BLaER1 treated with 17β-estradiol and CSF1 and Interleukin-3, amounts not matched to agents 10 nM and 100 nM (cell line): Measurements from ENCODE around the gene ZBTB44.

ENCODE experiments used
- H3K27ac ChIP-seq, 11 experiments: shearing (Covaris generic); formaldehyde crosslinking; 2 replicates each; pipeline ENCODE4 v1.8.1; 2022
- H3K27me3 ChIP-seq, 11 experiments: shearing (Covaris generic); formaldehyde crosslinking; 2 replicates each; pipeline ENCODE4 v1.8.1; 2022
- H3K36me3 ChIP-seq, 11 experiments: shearing (Covaris generic); formaldehyde crosslinking; 2 replicates each; pipeline ENCODE4 v1.8.1; 2022
- H3K4me1 ChIP-seq, 10 experiments: shearing (Covaris generic); formaldehyde crosslinking; 2 replicates each; pipeline ENCODE4 v1.8.1; 2022
- H3K4me2 ChIP-seq, 11 experiments: shearing (Covaris generic); formaldehyde crosslinking; 2 replicates each; pipeline ENCODE4 v1.8.1; 2022
- H3K4me3 ChIP-seq, 10 experiments: shearing (Covaris generic); formaldehyde crosslinking; 2 replicates each; pipeline ENCODE4 v1.8.1; 2022
- H3K9ac ChIP-seq, 11 experiments: shearing (Covaris generic); formaldehyde crosslinking; 2 replicates each; pipeline ENCODE4 v1.8.1; 2022
- H3K9me3 ChIP-seq, 11 experiments: shearing (Covaris generic); formaldehyde crosslinking; replicated peaks in 1 of 11; 2 replicates each; pipeline ENCODE4 v1.8.1; 2022
- H4K20me1 ChIP-seq, 11 experiments: shearing (Covaris generic); formaldehyde crosslinking; 2 replicates each; pipeline ENCODE4 v1.8.1; 2022
- Cebpa-rat ChIP-seq, 11 experiments: shearing (Covaris generic); IDR thresholded peaks; 2 replicates each; pipeline ENCODE4 v1.8.1; 2022

ZBTB44 gene

DNA sequence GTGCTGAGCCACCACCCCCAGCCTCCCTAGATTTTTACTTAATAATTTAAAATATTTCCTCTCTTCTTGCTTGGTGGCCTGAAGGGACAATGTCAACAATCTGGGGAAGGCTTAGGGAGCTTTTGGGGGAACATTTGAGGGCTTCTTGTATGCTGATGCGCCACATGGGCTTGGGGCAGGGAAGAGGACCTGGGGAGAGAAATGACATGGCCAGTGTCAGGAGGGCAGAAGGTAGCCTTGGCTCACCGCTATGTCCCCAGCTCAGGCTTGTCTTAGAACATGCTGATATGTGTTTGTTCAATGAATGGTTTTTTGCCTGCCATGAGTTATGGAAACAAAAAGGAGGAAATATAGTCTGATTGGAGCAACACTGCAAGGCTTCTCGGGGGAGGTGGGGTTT is 103.6 kb downstream of the ZBTB44 start:
- Histone ChIP-seq H3K36me3 (no peaks in the 10 kb centered on the region), H3K9me3 (no peaks in the 10 kb centered on the region)

DNA sequence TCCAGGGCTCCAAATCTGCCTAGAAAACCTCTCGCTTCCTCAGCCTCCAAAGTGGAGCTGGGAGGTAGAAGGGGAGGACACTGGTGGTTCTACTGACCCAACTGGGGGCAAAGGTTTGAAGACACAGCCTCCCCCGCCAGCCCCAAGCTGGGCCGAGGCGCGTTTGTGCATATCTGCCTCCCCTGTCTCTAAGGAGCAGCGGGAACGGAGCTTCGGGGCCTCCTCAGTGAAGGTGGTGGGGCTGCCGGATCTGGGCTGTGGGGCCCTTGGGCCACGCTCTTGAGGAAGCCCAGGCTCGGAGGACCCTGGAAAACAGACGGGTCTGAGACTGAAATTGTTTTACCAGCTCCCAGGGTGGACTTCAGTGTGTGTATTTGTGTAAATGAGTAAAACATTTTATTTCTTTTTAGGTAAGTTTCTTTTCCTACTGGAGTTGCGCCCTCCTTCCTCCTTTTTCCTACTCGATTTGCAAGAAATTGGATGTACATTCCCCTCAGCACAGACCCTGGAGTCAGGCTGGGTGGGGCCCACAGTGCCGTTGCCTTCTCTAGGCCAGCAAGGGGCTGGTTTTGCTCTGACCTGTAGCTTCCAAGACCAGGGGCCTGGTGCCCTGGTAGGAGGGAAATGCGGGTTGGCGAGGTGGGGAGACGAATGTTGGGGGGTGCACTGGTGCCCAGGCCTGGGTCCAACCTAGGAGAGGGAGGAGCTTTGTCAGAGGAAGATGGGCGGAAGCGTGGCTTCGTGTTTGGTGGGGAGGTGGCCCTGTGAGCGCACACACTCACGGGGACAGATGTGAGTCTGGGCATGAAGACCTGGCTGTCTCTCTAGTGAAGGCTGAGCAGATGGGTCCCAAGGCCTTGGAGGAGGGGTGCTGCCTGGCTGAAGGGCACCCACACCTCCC is 104.5 kb downstream of the ZBTB44 start:
- no peak overlapping the region for H3K27ac ChIP-seq
- peaks cover 0 to 3% (median 0%) of the 10 kb centered on the region in 11 experiments; a peak in 2 of 22 replicates for H4K20me1 ChIP-seq
- no peak overlapping the region for H3K4me2 ChIP-seq
- H3K36me3 ChIP-seq, result no peaks in the 10 kb centered on the region
- H3K9me3 ChIP-seq, result no peaks in the 10 kb centered on the region
- H3K9ac ChIP-seq, result peak overlapping the region in 1 of 11 experiments; percentile 24; a peak in 1 of 22 replicates
- no peak overlapping the region for H3K4me3 ChIP-seq
- H3K27me3 ChIP-seq, result no peaks in the 10 kb centered on the region
- TF ChIP-seq Cebpa-rat (IDR thresholded peaks at IDR 0.05), result no peak
- H3K4me1 ChIP-seq, result no peaks in the 10 kb centered on the region

More for the DNA sequence above, 103.6 kb downstream of the ZBTB44 start:
- no peaks in the 10 kb centered on the region for H3K27me3 ChIP-seq
- peaks cover 0 to 8% (median 0%) of the 10 kb centered on the region in 11 experiments; a peak in 2 of 22 replicates for H4K20me1 ChIP-seq
- no peak overlapping the region for H3K4me2 ChIP-seq
- no peaks in the 10 kb centered on the region for H3K4me1 ChIP-seq
- H3K4me3 ChIP-seq, result no peak overlapping the region
- TF ChIP-seq Cebpa-rat (IDR thresholded peaks at IDR 0.05), result no peak
- H3K9ac ChIP-seq, result no peak overlapping the region
- no peak overlapping the region for H3K27ac ChIP-seq

GRCh38 chr11:130209128-130209932 is 105.4 kb downstream of the ZBTB44 start:
- TF ChIP-seq Cebpa-rat (IDR thresholded peaks at IDR 0.05), result no peak
- Histone ChIP-seq H3K4me2 (no peak overlapping the region), H3K27me3 (no peaks in the 10 kb centered on the region), H3K9me3 (no peaks in the 10 kb centered on the region), H3K9ac (no peak overlapping the region), H4K20me1 (no peaks in the 10 kb centered on the region; a peak in 1 of 22 replicates), H3K36me3 (no peaks in the 10 kb centered on the region), H3K4me3 (no peak overlapping the region), H3K27ac (no peak overlapping the region), H3K4me1 (no peaks in the 10 kb centered on the region)

DNA sequence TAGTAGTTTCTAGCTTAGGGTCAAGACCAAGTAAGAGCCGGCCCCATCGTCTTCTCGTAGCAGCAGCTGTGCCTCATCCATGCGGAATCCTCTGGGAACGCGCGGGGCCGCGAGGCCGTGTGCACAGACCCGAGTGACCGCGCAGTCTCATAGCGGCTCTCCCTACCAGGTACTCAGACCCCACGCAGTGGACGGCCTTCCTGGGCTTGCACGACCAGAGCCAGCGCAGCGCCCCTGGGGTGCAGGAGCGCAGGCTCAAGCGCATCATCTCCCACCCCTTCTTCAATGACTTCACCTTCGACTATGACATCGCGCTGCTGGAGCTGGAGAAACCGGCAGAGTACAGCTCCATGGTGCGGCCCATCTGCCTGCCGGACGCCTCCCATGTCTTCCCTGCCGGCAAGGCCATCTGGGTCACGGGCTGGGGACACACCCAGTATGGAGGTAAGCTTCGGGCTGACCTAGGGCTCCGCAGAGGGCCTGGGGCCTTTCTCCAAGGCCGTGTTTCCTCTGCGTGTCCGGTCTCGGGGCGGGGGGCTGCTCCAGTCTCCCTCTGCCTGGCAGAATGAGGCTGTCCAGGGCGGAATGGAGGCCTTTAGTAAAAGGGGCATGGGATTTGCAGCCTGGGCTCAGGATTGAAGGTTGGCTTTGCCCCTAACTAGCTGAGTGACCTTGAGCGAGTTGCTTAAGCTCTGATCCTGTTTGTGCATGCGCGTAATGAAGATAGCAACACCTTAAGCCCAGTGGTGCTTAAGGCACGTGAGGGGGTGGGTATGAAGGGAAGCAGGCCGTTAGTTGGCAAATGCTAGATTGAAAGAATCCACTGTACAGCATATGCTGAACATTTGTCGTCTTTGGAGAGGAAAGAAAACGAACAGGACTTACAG is 106.2 kb downstream of the ZBTB44 start:
- H3K9me3 ChIP-seq, result no peaks in the 10 kb centered on the region
- TF ChIP-seq Cebpa-rat (IDR thresholded peaks at IDR 0.05), result no peak
- peaks cover 0 to under 1% (median 0%) of the 10 kb centered on the region in 10 experiments; a peak in 3 of 20 replicates for H3K4me1 ChIP-seq
- H3K27ac ChIP-seq, result no peak overlapping the region
- H3K27me3 ChIP-seq, result no peaks in the 10 kb centered on the region
- H3K36me3 ChIP-seq, result no peaks in the 10 kb centered on the region
- H3K9ac ChIP-seq, result no peak overlapping the region
- no peak overlapping the region for H3K4me3 ChIP-seq
- H3K4me2 ChIP-seq, result no peak overlapping the region
- no peaks in the 10 kb centered on the region; a peak in 1 of 22 replicates for H4K20me1 ChIP-seq

DNA sequence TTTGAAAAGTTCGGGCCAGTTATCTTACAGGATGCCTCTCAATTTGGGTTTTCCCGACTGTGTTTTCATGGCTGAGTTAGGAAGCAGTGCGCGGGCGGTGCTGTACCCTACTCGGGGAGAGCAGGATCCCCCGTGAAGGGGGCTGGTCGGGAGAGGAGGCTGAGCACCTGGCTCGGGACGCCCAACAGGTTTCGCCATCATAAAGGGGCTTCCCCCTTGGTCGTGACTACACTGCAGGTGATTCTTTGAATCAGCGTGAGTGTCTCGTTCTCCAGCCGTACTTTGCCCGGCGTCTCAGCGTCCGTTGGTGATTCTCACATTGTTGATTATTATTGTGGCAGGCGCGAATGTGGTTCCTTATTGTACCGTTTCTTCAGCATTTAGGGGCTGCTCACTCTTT is 108.6 kb downstream of the ZBTB44 start:
- Histone ChIP-seq H3K4me3 (no peak overlapping the region), H3K4me2 (no peak overlapping the region), H3K27me3 (no peaks in the 10 kb centered on the region), H3K4me1 (peaks cover 10 to 19% (median 17%) of the 10 kb centered on the region in 10 experiments; a peak in 17 of 20 replicates), H3K27ac (no peak overlapping the region), H4K20me1 (no peaks in the 10 kb centered on the region), H3K9ac (no peak overlapping the region), H3K9me3 (0 out of 22 replicates have a peak, but pooled peaks cover 0 to 4% (median 0%) of the 10 kb centered on the region in 11 experiments), H3K36me3 (no peaks in the 10 kb centered on the region)
- TF ChIP-seq Cebpa-rat (IDR thresholded peaks at IDR 0.05), result no peak

DNA sequence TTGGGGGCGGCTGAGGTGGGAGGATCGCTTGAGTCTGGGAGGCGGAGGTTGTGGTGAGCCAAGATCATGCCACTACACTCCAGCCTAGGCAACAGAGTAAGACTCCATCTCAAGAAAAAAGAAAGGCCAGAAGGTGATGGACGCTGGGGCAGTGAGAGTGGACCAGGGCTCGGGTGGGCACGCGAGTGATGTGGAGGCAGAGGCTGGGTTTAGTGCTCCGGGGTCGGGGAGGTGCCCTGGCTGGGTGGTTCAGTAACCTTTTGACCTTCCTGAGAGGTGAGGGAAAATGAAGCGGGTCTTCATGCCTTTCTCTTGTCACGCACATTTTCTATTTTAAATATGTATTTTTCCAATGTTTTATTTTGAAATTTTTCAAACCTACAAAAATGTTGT is 110.0 kb downstream of the ZBTB44 start:
- no peak for TF ChIP-seq Cebpa-rat (IDR thresholded peaks at IDR 0.05)
- Histone ChIP-seq H3K4me3 (no peak overlapping the region), H3K27me3 (no peaks in the 10 kb centered on the region), H3K27ac (no peak overlapping the region), H4K20me1 (no peaks in the 10 kb centered on the region), H3K4me2 (no peak overlapping the region), H3K4me1 (peaks cover 10 to 19% (median 17%) of the 10 kb centered on the region in 10 experiments; a peak in 17 of 20 replicates), H3K9ac (no peak overlapping the region), H3K36me3 (no peaks in the 10 kb centered on the region), H3K9me3 (0 out of 22 replicates have a peak, but pooled peaks cover 0 to 4% (median 0%) of the 10 kb centered on the region in 11 experiments)

DNA sequence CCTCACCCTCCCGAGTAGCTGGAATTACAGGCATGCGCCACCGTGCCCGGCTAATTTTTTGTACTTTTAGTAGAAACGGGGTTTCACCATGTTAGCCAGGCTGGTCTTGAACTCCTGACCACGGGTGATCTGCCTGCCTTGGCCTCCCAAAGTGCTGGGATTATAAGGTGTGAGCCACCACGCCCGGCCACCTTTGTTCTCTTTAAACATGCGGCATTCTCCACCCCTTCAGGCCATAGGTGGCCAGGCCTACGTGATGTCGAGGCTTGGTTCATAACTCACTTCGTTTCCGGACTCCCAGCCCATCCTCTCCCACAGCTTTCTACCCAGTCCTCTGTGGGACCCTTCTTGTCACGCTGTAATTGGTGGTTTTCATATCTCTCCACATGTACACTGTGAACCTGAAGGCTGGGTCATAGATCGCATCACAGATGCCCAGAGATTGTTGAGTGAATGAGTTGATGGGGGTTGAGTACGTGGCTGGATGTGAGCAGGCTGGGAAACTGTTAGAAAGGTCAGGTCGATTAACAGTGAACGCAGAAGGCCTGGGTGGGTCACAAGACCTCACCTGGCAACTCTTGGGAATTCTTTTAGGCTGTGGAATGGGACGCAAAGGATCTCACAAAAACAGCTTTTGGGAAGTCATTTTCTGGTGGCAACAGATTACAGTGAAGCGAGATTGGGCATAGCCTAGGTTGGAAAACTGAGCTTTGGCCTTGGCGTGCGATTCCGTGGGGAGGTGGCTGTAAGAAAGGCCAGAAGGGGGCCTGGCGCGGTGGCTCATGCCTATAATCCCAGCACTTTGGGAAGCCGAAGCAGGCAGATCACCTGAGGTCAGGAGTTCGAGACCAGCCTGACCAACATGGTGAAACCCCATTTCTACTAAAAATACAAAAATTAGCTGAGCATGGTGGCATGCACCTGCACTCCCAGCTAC is 110.7 kb downstream of the ZBTB44 start:
- no peaks in the 10 kb centered on the region for H3K27me3 ChIP-seq
- H3K27ac ChIP-seq, result no peak overlapping the region
- 0 out of 22 replicates have a peak, but pooled peaks cover 0 to 4% (median 0%) of the 10 kb centered on the region in 11 experiments for H3K9me3 ChIP-seq
- no peaks in the 10 kb centered on the region for H4K20me1 ChIP-seq
- H3K4me3 ChIP-seq, result no peak overlapping the region
- H3K36me3 ChIP-seq, result no peaks in the 10 kb centered on the region
- no peak for TF ChIP-seq Cebpa-rat (IDR thresholded peaks at IDR 0.05)
- no peak overlapping the region for H3K9ac ChIP-seq
- peaks cover 10 to 19% (median 17%) of the 10 kb centered on the region in 10 experiments; a peak in 17 of 20 replicates for H3K4me1 ChIP-seq
- no peak overlapping the region for H3K4me2 ChIP-seq
